ENCODE measurements around the gene MARCHF10. TPM values are rescaled to one million over a fixed set of nuclear protein-coding genes. Genes with fewer than 3 reads are reported as not detected.

The MARCHF10 gene
- total and polyA plus RNA-seq, 2 of the 13 experiments (the other 11 are each of a cell fraction or from before 2014, with no cell fraction given) = not detected

DNA sequence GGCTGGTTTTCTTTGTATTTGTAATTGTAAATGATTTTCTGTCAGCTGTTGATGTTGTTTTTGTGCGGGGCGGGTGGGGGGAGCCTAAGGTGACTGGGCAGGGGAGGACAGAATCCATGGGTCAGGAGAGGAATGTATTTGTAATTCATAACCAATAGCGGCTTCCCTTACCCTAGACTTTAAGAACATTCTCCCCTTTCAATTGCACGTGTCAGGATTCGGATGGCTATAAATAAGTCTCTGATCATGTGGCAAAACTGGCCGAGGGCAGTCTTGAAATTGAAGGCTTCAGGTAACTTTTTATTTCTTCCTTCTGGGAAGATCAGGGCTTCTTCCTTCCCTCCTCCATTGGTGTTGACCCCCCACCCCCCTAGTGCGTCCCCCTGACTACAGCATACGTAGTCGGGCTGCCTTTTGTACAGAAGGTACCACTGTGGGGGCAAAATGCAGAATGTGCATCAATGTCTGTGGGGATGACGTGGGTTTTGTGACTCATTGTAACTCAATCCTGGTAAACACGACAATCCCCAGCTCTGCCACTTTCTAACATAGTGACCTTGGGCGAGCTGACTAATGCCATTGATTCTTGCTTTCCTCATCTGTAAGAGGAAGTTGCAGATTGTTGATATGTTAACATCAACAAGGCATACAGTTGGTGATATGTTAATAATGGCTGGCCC lies 16.2 kb downstream of the MARCHF10 start (continued):
- TF ChIP-seq, protein P1, sequence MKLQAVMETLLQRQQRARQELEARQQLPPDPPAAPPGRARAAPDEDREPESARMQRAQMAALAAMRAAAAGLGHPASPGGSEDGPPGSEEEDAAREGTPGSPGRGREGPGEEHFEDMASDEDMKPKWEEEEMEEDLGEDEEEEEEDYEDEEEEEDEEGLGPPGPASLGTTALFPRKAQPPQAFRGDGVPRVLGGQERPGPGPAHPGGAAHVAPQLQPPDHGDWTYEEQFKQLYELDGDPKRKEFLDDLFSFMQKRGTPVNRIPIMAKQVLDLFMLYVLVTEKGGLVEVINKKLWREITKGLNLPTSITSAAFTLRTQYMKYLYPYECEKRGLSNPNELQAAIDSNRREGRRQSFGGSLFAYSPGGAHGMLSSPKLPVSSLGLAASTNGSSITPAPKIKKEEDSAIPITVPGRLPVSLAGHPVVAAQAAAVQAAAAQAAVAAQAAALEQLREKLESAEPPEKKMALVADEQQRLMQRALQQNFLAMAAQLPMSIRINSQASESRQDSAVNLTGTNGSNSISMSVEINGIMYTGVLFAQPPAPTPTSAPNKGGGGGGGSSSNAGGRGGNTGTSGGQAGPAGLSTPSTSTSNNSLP (IDR thresholded peaks at IDR 0.05; ENCODE audit: low read depth, low read length) = peak; percentile 72; the same call in 1 of the 2 replicates
- TF ChIP-seq, protein P2, sequence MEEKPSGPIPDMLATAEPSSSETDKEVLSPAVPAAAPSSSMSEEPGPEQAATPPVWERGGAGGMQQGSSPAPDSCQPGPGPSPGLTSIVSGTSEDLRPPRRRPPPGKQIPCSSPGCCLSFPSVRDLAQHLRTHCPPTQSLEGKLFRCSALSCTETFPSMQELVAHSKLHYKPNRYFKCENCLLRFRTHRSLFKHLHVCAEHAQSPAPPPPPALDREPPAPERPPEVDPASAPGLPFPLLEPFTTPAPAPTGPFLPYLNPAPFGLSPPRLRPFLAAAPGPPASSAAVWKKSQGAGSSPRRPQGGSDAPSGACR (CRISPR knock-in tag; IDR thresholded peaks at IDR 0.05) = no peak
- TF ChIP-seq ZNF607 (CRISPR knock-in tag; IDR thresholded peaks at IDR 0.05; ENCODE audit: borderline replicate concordance) (no peak), FOSL1 (CRISPR knock-in tag; IDR thresholded peaks at IDR 0.05; ENCODE audit: borderline replicate concordance) (no peak), FOXO1 (CRISPR knock-in tag; IDR thresholded peaks at IDR 0.05) (peak; percentile 37; the same call in 1 of the 2 replicates), ZNF703 (CRISPR knock-in tag; IDR thresholded peaks at IDR 0.05; ENCODE audit: borderline replicate concordance) (no peak), TRIM24 (CRISPR knock-in tag; IDR thresholded peaks at IDR 0.05) (no peak), RBM22 (optimal IDR thresholded peaks at IDR 0.05; ENCODE audit: low read length) (no peak), ZNF605 (CRISPR knock-in tag; IDR thresholded peaks at IDR 0.05) (no peak), HIVEP1 (CRISPR knock-in tag; IDR thresholded peaks at IDR 0.05) (no peak), ADNP (CRISPR knock-in tag; IDR thresholded peaks at IDR 0.05) (no peak), CC2D1A (CRISPR knock-in tag; IDR thresholded peaks at IDR 0.05) (no peak), FIP1L1 (IDR thresholded peaks at IDR 0.05; ENCODE audit: borderline replicate concordance, insufficient read depth, low read depth, low read length) (no peak), RFXAP (CRISPR knock-in tag; IDR thresholded peaks at IDR 0.05; ENCODE audit: borderline replicate concordance) (no peak), HMG20A (CRISPR knock-in tag; IDR thresholded peaks at IDR 0.05; ENCODE audit: borderline replicate concordance) (peak; percentile 58; the same call in 1 of the 2 replicates), ZFP62 (CRISPR knock-in tag; IDR thresholded peaks at IDR 0.05) (no peak)
- TF ChIP-seq, protein P3, sequence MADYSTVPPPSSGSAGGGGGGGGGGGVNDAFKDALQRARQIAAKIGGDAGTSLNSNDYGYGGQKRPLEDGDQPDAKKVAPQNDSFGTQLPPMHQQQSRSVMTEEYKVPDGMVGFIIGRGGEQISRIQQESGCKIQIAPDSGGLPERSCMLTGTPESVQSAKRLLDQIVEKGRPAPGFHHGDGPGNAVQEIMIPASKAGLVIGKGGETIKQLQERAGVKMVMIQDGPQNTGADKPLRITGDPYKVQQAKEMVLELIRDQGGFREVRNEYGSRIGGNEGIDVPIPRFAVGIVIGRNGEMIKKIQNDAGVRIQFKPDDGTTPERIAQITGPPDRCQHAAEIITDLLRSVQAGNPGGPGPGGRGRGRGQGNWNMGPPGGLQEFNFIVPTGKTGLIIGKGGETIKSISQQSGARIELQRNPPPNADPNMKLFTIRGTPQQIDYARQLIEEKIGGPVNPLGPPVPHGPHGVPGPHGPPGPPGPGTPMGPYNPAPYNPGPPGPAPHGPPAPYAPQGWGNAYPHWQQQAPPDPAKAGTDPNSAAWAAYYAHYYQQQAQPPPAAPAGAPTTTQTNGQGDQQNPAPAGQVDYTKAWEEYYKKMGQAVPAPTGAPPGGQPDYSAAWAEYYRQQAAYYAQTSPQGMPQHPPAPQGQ (CRISPR knock-in tag; IDR thresholded peaks at IDR 0.05; ENCODE audit: borderline replicate concordance) = no peak
